ENCODE results near the gene UBE3C.

GRCh38 chr7:157270060-157270444 is 131.3 kb downstream of the UBE3C start:
- TF ChIP-seq CTCF (IDR thresholded peaks at IDR 0.05) (no peak), POLR2A (IDR thresholded peaks at IDR 0.05) (no peak)

All from vagina (tissue), 2 donors.